Measurements from ENCODE around the gene PRSS37. TPM values are rescaled to one million over a fixed set of nuclear protein-coding genes. Genes with fewer than 3 reads are reported as not detected.

The PRSS37 gene
- total and polyA plus RNA-seq, 2 donors (not counting 1 experiment from before 2014, with no cell fraction given) = not detected

DNA sequence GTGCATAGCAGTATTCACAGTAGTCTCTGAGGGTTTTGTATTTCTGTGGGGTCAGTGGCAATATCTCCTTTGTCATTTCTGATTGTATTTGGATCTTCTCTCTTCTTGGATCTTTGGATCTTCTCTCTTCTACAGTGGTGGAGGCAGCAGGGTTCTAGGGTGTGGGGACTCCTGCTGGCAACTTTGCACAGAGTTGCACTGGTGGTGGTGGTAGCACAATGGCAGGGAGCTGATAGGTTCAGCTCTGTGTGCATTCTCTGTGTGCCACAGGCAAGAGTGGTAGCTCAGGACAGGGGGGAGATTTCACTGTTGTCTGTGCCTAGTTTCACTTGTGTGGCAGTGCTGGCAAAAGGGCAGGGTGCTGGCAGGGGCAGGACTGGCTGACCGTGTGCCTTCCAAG is 35.1 kb upstream of the PRSS37 start:
- WGBS (ENCODE audit: insufficient coverage) = 92% methylated on average over 1 of the region's 1 CpG

GRCh38 chr7:141875453-141875852 is 34.2 kb upstream of the PRSS37 start:
- no peak for ATAC-seq (ENCODE audit: low read depth)
- no peak overlapping the region for H3K4me3 ChIP-seq (ENCODE audit: control extremely low read depth in 1 of 5, extremely low read depth in 1 of 5, insufficient read depth in 1 of 5, low read depth in 2 of 5, low read length in 4 of 5)
- H3K4me3 Mint-ChIP-seq = no peak overlapping the region
- intact Hi-C loops (cut with micrococcal nuclease) = no loop called here
- no peak for DNase-seq
- no peaks in the 10 kb centered on the region for H3K27me3 Mint-ChIP-seq
- no peak overlapping the region for H3K27ac ChIP-seq (ENCODE audit: low read length in 2 of 2)
- no peaks in the 10 kb centered on the region for H3K4me1 ChIP-seq (ENCODE audit: control insufficient read depth in 2 of 2, insufficient read depth in 2 of 2, low read length in 2 of 2)
- peaks cover 0 to under 1% (median 0%) of the 10 kb centered on the region in 3 donors for H3K9me3 ChIP-seq (ENCODE audit: control extremely low read depth in 1 of 3, control insufficient read depth in 2 of 3, insufficient read depth in 1 of 3, low read length in 2 of 3)
- H3K27me3 ChIP-seq (replicated peaks in 1 of 4; ENCODE audit: control extremely low read depth in 1 of 4, control insufficient read depth in 3 of 4, insufficient read depth in 4 of 4, low read length in 3 of 4) = no peaks in the 10 kb centered on the region
- POLR2A ChIA-PET = no interaction called here
- TF ChIP-seq CTCF (IDR thresholded peaks at IDR 0.05) (no peak), EZH2 (IDR thresholded peaks at IDR 0.05; ENCODE audit: borderline replicate concordance, insufficient read depth, low read depth, low read length, poor library complexity, severe bottlenecking) (no peak)
- no peaks in the 10 kb centered on the region for H4K20me1 ChIP-seq (ENCODE audit: control insufficient read depth, insufficient read depth, low read length, poor library complexity, severe bottlenecking)
- no peaks in the 10 kb centered on the region for H3K36me3 ChIP-seq (replicated peaks in 1 of 2; ENCODE audit: control extremely low read depth in 1 of 2, control insufficient read depth in 1 of 2, extremely low read depth in 1 of 2, insufficient read depth in 2 of 2, low read length in 1 of 2)
- H2AFZ ChIP-seq (ENCODE audit: insufficient read depth, low read depth, low read length, poor library complexity, severe bottlenecking) = no peak overlapping the region
- H3K9ac ChIP-seq (ENCODE audit: low read length) = no peak overlapping the region
- H3K27ac Mint-ChIP-seq = no peak overlapping the region
- H3K9me3 Mint-ChIP-seq (ENCODE audit: insufficient read depth) = peaks cover under 1% of the 10 kb centered on the region
- H3K79me2 ChIP-seq (ENCODE audit: control insufficient read depth, insufficient read depth, low read length) = no peaks in the 10 kb centered on the region
- WGBS (ENCODE audit: insufficient coverage) = no CpG with 5 or more reads among the region's 2 CpGs
- no peaks in the 10 kb centered on the region for H3K4me1 Mint-ChIP-seq
- CTCF ChIA-PET = no interaction called here
- no peak overlapping the region for H3K4me2 ChIP-seq (replicated peaks; ENCODE audit: low read depth, low read length, poor library complexity, severe bottlenecking)

More for the DNA sequence above, 35.1 kb upstream of the PRSS37 start:
- intact Hi-C loops (cut with micrococcal nuclease) = no loop called here
- ATAC-seq (ENCODE audit: low read depth) (no peak), DNase-seq (no peak)
- H3K4me3 ChIP-seq (ENCODE audit: control extremely low read depth in 1 of 5, extremely low read depth in 1 of 5, insufficient read depth in 1 of 5, low read depth in 2 of 5, low read length in 4 of 5) = no peak overlapping the region
- no peaks in the 10 kb centered on the region for H3K79me2 ChIP-seq (ENCODE audit: control insufficient read depth, insufficient read depth, low read length)
- peaks cover 0 to 2% (median 0%) of the 10 kb centered on the region in 3 donors for H3K9me3 ChIP-seq (ENCODE audit: control extremely low read depth in 1 of 3, control insufficient read depth in 2 of 3, insufficient read depth in 1 of 3, low read length in 2 of 3)
- no peak overlapping the region for H3K4me2 ChIP-seq (replicated peaks; ENCODE audit: low read depth, low read length, poor library complexity, severe bottlenecking)
- CTCF ChIA-PET = no interaction called here
- POLR2A ChIA-PET = no interaction called here
- H3K27ac ChIP-seq (ENCODE audit: low read length in 2 of 2) = no peak overlapping the region
- no peak overlapping the region for H3K9ac ChIP-seq (ENCODE audit: low read length)
- TF ChIP-seq CTCF (IDR thresholded peaks at IDR 0.05) (no peak), EZH2 (IDR thresholded peaks at IDR 0.05; ENCODE audit: borderline replicate concordance, insufficient read depth, low read depth, low read length, poor library complexity, severe bottlenecking) (no peak)
- no peak overlapping the region for H2AFZ ChIP-seq (ENCODE audit: insufficient read depth, low read depth, low read length, poor library complexity, severe bottlenecking)
- H3K4me1 ChIP-seq (ENCODE audit: control insufficient read depth in 2 of 2, insufficient read depth in 2 of 2, low read length in 2 of 2) = no peaks in the 10 kb centered on the region
- H3K9me3 Mint-ChIP-seq (ENCODE audit: insufficient read depth) = no peaks in the 10 kb centered on the region
- H3K27me3 ChIP-seq (replicated peaks in 1 of 4; ENCODE audit: control extremely low read depth in 1 of 4, control insufficient read depth in 3 of 4, insufficient read depth in 4 of 4, low read length in 3 of 4) = no peaks in the 10 kb centered on the region
- H3K4me1 Mint-ChIP-seq = no peaks in the 10 kb centered on the region
- no peaks in the 10 kb centered on the region for H4K20me1 ChIP-seq (ENCODE audit: control insufficient read depth, insufficient read depth, low read length, poor library complexity, severe bottlenecking)
- H3K27me3 Mint-ChIP-seq = no peaks in the 10 kb centered on the region
- H3K27ac Mint-ChIP-seq = no peak overlapping the region
- no peaks in the 10 kb centered on the region for H3K36me3 ChIP-seq (replicated peaks in 1 of 2; ENCODE audit: control extremely low read depth in 1 of 2, control insufficient read depth in 1 of 2, extremely low read depth in 1 of 2, insufficient read depth in 2 of 2, low read length in 1 of 2)
- no peak overlapping the region for H3K4me3 Mint-ChIP-seq

Data from B cell (primary cell).